Measurements from ENCODE around the gene BTN1A1.
A peak's percentile ranks its signal among the peaks of the same experiment; 100 is the strongest.
"Not testable (repeated sequence)": the region's sequence is repeated elsewhere in the genome, so short reads cannot be mapped to it uniquely, and the experiment has no call there.

BTN1A1 gene

GRCh38 chr6:26516481-26517427, 16.7 kb downstream of the BTN1A1 start:
- H3K4me3 ChIP-seq (ENCODE audit: low read depth, low read length), result no peak overlapping the region
- POLR2A ChIA-PET, result no interaction called here
- CTCF ChIA-PET, result no interaction called here
- DNase-seq (ENCODE audit: low read depth, low spot score), result no peak
- TF ChIP-seq CTCF (IDR thresholded peaks at IDR 0.05; ENCODE audit: insufficient read depth, low read length, missing control alignments), result no peak

- no peak for TF ChIP-seq CTCF (IDR thresholded peaks at IDR 0.05; ENCODE audit: insufficient read depth, low read length, missing control alignments)
- DNase-seq (ENCODE audit: low read depth, low spot score), result no peak
- CTCF ChIA-PET, result interaction anchor here (1.2 to 1.6 kb wide), 3 partner anchors 17 to 345 kb away, joined by 3 to 5 read pairs (median 3); no protein-coding TSS in a partner anchor
- no peak overlapping the region for H3K4me3 ChIP-seq (ENCODE audit: low read depth, low read length)
- POLR2A ChIA-PET, result no interaction called here
Measured at GRCh38 chr6:26519359-26519758, 19.3 kb downstream of the BTN1A1 start.

- DNase-seq (ENCODE audit: low read depth, low spot score), result no peak
- TF ChIP-seq CTCF (IDR thresholded peaks at IDR 0.05; ENCODE audit: insufficient read depth, low read length, missing control alignments), result no peak
- H3K4me3 ChIP-seq (ENCODE audit: low read depth, low read length), result peak overlapping the region; percentile 55
- ChIA-PET CTCF (interaction anchor here (1.6 to 2.8 kb wide), 2 partner anchors 12 to 181 kb away, joined by 3 to 20 read pairs; no protein-coding TSS in a partner anchor), POLR2A (interaction anchor here (1.2 to 1.5 kb wide), 4 partner anchors 13 to 178 kb away, joined by 3 to 5 read pairs (median 4); no protein-coding TSS in a partner anchor)
Measured at GRCh38 chr6:26520237-26520849, 20.2 kb downstream of the BTN1A1 start.

GRCh38 chr6:26520850-26521599, 20.9 kb downstream of the BTN1A1 start:
- CTCF ChIA-PET, result interaction anchor here (2.8 kb wide), 1 partner anchor 11 kb away, joined by 20 read pairs; no protein-coding TSS in a partner anchor
- peak overlapping the region; percentile 61 for H3K4me3 ChIP-seq (ENCODE audit: low read depth, low read length)
- no peak for TF ChIP-seq CTCF (IDR thresholded peaks at IDR 0.05; ENCODE audit: insufficient read depth, low read length, missing control alignments)
- POLR2A ChIA-PET, result interaction anchor here (1.2 to 1.5 kb wide), 4 partner anchors 12 to 179 kb away, joined by 3 to 5 read pairs (median 4); no protein-coding TSS in a partner anchor
- DNase-seq (ENCODE audit: low read depth, low spot score), result no peak

GRCh38 chr6:26521600-26522391, 21.7 kb downstream of the BTN1A1 start:
- TF ChIP-seq CTCF (IDR thresholded peaks at IDR 0.05; ENCODE audit: insufficient read depth, low read length, missing control alignments), result peak; percentile 50
- no peak for DNase-seq (ENCODE audit: low read depth, low spot score)
- ChIA-PET POLR2A (interaction anchor here (1.2 to 1.5 kb wide), 3 partner anchors 11 to 180 kb away, joined by 3 to 5 read pairs (median 4); no protein-coding TSS in a partner anchor), CTCF (interaction anchor here (1.0 to 2.8 kb wide), 3 partner anchors 11 to 199 kb away, joined by 3 to 20 read pairs (median 4); no protein-coding TSS in a partner anchor)
- H3K4me3 ChIP-seq (ENCODE audit: low read depth, low read length), result peak overlapping the region; percentile 61

- peak overlapping the region; percentile 61 for H3K4me3 ChIP-seq (ENCODE audit: low read depth, low read length)
- DNase-seq (ENCODE audit: low read depth, low spot score); POLR2A ChIA-PET: not testable (repeated sequence)
- CTCF ChIA-PET, result interaction anchor here (0.6 to 2.8 kb wide), 5 partner anchors 10 to 200 kb away, joined by 3 to 20 read pairs (median 4); no protein-coding TSS in a partner anchor
Measured at GRCh38 chr6:26522486-26523228, 22.6 kb downstream of the BTN1A1 start.

- CTCF ChIA-PET, result interaction anchor here (0.8 to 0.9 kb wide), 2 partner anchors 9 to 183 kb away, joined by 3 to 4 read pairs; no protein-coding TSS in a partner anchor
- H3K4me3 ChIP-seq (ENCODE audit: low read depth, low read length); POLR2A ChIA-PET; DNase-seq (ENCODE audit: low read depth, low spot score): not testable (repeated sequence)
Measured at GRCh38 chr6:26524314-26524713, 24.2 kb downstream of the BTN1A1 start.

All from AG04449 (cell line).